Hypothalamus (tissue), 51 donors: ENCODE results near the gene TK2.
A peak's percentile ranks its signal among the peaks of the same experiment; 100 is the strongest.
"Not testable (repeated sequence)": the region's sequence is repeated elsewhere in the genome, so short reads cannot be mapped to it uniquely, and the experiment has no call there.

ENCODE experiments used
- DNase-seq, 51 donors: peaks; one replicate each; lab custom pipeline; 2025; lab: John Stamatoyannopoulos, UW

TK2 gene

GRCh38 chr16:66574531-66574930 lies 24.6 kb upstream of the TK2 start:
- DNase-seq: no peak

GRCh38 chr16:66574081-66574480 lies 24.2 kb upstream of the TK2 start:
- no peak for DNase-seq

- no peak for DNase-seq
These were observed 22.4 kb upstream of the TK2 start for GRCh38 chr16:66572356-66572755.

GRCh38 chr16:66569827-66570405 lies 20.0 kb upstream of the TK2 start:
- no peak for DNase-seq

- no peak for DNase-seq
These were observed 19.2 kb upstream of the TK2 start for GRCh38 chr16:66569131-66569530.

GRCh38 chr16:66568355-66568754 lies 18.4 kb upstream of the TK2 start:
- DNase-seq: no peak

- DNase-seq: not testable (repeated sequence)
These were observed 17.3 kb upstream of the TK2 start for GRCh38 chr16:66567270-66567669.

GRCh38 chr16:66566051-66566901 lies 16.4 kb upstream of the TK2 start, which contains the start of gene CMTM1:
Gene CMTM1, plus strand, starts transcription at chr16:66566439. Its CDS starts 75 bp downstream, at chr16:66566514.
- no peak for DNase-seq

GRCh38 chr16:66563574-66564334 lies 13.8 kb upstream of the TK2 start:
- DNase-seq: no peak

GRCh38 chr16:66562986-66563385 lies 13.1 kb upstream of the TK2 start:
- no peak for DNase-seq

GRCh38 chr16:66562409-66562808 lies 12.5 kb upstream of the TK2 start:
- DNase-seq: no peak

- no peak for DNase-seq
These were observed 11.6 kb upstream of the TK2 start for GRCh38 chr16:66561381-66562080.

GRCh38 chr16:66560107-66560506 lies 10.2 kb upstream of the TK2 start:
- DNase-seq: no peak

GRCh38 chr16:66554495-66554894 lies 4.6 kb upstream of the TK2 start:
- DNase-seq: no peak

- DNase-seq: no peak
These were observed 4.1 kb upstream of the TK2 start for GRCh38 chr16:66554021-66554420.

- DNase-seq: no peak
These were observed 3.3 kb upstream of the TK2 start for GRCh38 chr16:66553223-66553622.

GRCh38 chr16:66552286-66553177 lies 2.6 kb upstream of the TK2 start, which contains the start of gene CKLF:
Gene CKLF, plus strand, starts transcription at chr16:66552576. Its CDS starts 140 bp downstream, at chr16:66552716.
- DNase-seq: peak; percentile 41 to 94 (median 78)

- DNase-seq: peak in 2 of 51 donors; percentile 53 to 79
These were observed 1.9 kb upstream of the TK2 start for GRCh38 chr16:66551788-66552285.

- DNase-seq: peak in 2 of 51 donors; percentile 4 to 41
These were observed 1.4 kb upstream of the TK2 start for GRCh38 chr16:66551348-66551759.
